ENCODE measurements around the gene ATP5PO. TPM values are rescaled to one million over a fixed set of nuclear protein-coding genes. Genes with fewer than 3 reads are reported as not detected.
A peak's percentile ranks its signal among the peaks of the same experiment; 100 is the strongest.

Gene ATP5PO
- total and polyA plus RNA-seq, 2 donors (not counting 1 experiment from before 2014, with no cell fraction given) = 123 to 139 TPM

- POLR2A ChIA-PET = interaction anchor here (1.0 to 2.7 kb wide), 7 partner anchors 10 to 255 kb away, joined by 3 to 15 read pairs (median 5); partner anchors contain the start of genes MRPS6 and SLC5A3
- H3K27ac ChIP-seq (ENCODE audit: low read length in 2 of 2) = peak overlapping the region; percentile 74 to 83
- H3K27me3 Mint-ChIP-seq = no peaks in the 10 kb centered on the region
- ATAC-seq (ENCODE audit: low read depth) (peak; percentile 63), DNase-seq (peak; percentile 71)
- H3K27me3 ChIP-seq (replicated peaks in 1 of 4; ENCODE audit: control extremely low read depth in 1 of 4, control insufficient read depth in 3 of 4, insufficient read depth in 4 of 4, low read length in 3 of 4) = no peaks in the 10 kb centered on the region
- peak overlapping the region; percentile 88 for H2AFZ ChIP-seq (ENCODE audit: insufficient read depth, low read depth, low read length, poor library complexity, severe bottlenecking)
- H3K9ac ChIP-seq (ENCODE audit: low read length) = peak overlapping the region; percentile 15
- H3K79me2 ChIP-seq (ENCODE audit: control insufficient read depth, insufficient read depth, low read length) = no peaks in the 10 kb centered on the region
- peak overlapping the region; percentile 95 for H3K27ac Mint-ChIP-seq
- intact Hi-C loops (cut with micrococcal nuclease) = loop anchor here (1.0 kb wide), 2 partner anchors 72 to 125 kb away; partner anchors contain the start of genes MRPS6 and SLC5A3
- H3K9me3 ChIP-seq (ENCODE audit: control extremely low read depth in 1 of 3, control insufficient read depth in 2 of 3, insufficient read depth in 1 of 3, low read length in 2 of 3) = peaks cover 0 to 15% (median 0%) of the 10 kb centered on the region in 3 donors
- H3K36me3 ChIP-seq (replicated peaks in 1 of 2; ENCODE audit: control extremely low read depth in 1 of 2, control insufficient read depth in 1 of 2, extremely low read depth in 1 of 2, insufficient read depth in 2 of 2, low read length in 1 of 2) = no peaks in the 10 kb centered on the region
- CTCF ChIA-PET = interaction anchor here (0.6 to 3.2 kb wide), 7 partner anchors 10 to 400 kb away, joined by 3 to 30 read pairs (median 3); no protein-coding TSS in a partner anchor
- H3K4me1 Mint-ChIP-seq = peaks cover 50% of the 10 kb centered on the region
- H3K9me3 Mint-ChIP-seq (ENCODE audit: insufficient read depth) = peaks cover 6% of the 10 kb centered on the region
- H3K4me3 ChIP-seq (ENCODE audit: control extremely low read depth in 1 of 5, extremely low read depth in 1 of 5, insufficient read depth in 1 of 5, low read depth in 2 of 5, low read length in 4 of 5) = peak overlapping the region in 1 of 5 experiments; percentile 5
- H3K4me1 ChIP-seq (ENCODE audit: control insufficient read depth in 2 of 2, insufficient read depth in 2 of 2, low read length in 2 of 2) = peaks cover 31 to 42% of the 10 kb centered on the region in 2 donors
- peak overlapping the region; percentile 64 for H3K4me3 Mint-ChIP-seq
- H4K20me1 ChIP-seq (ENCODE audit: control insufficient read depth, insufficient read depth, low read length, poor library complexity, severe bottlenecking) = no peaks in the 10 kb centered on the region
- H3K4me2 ChIP-seq (replicated peaks; ENCODE audit: low read depth, low read length, poor library complexity, severe bottlenecking) = peak overlapping the region; percentile 60
- TF ChIP-seq, protein P1, sequence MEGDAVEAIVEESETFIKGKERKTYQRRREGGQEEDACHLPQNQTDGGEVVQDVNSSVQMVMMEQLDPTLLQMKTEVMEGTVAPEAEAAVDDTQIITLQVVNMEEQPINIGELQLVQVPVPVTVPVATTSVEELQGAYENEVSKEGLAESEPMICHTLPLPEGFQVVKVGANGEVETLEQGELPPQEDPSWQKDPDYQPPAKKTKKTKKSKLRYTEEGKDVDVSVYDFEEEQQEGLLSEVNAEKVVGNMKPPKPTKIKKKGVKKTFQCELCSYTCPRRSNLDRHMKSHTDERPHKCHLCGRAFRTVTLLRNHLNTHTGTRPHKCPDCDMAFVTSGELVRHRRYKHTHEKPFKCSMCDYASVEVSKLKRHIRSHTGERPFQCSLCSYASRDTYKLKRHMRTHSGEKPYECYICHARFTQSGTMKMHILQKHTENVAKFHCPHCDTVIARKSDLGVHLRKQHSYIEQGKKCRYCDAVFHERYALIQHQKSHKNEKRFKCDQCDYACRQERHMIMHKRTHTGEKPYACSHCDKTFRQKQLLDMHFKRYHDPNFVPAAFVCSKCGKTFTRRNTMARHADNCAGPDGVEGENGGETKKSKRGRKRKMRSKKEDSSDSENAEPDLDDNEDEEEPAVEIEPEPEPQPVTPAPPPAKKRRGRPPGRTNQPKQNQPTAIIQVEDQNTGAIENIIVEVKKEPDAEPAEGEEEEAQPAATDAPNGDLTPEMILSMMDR (IDR thresholded peaks at IDR 0.05) = no peak
- TF ChIP-seq EZH2 (IDR thresholded peaks at IDR 0.05; ENCODE audit: borderline replicate concordance, insufficient read depth, low read depth, low read length, poor library complexity, severe bottlenecking) = no peak
- 21% methylated on average over 6 of the region's 17 CpGs for WGBS (ENCODE audit: insufficient coverage)
Measured at GRCh38 chr21:33948096-33948950, 32.7 kb upstream of the ATP5PO start.

Measured in B cell (primary cell).